H1 (cell line): ENCODE data around the gene NRXN2. TPM values are rescaled to one million over a fixed set of nuclear protein-coding genes. Genes with fewer than 3 reads are reported as not detected.
A peak's percentile ranks its signal among the peaks of the same experiment; 100 is the strongest.

Experiments used
- CTCF ChIA-PET: fragments of 300-600 bp; sonication (Branson Sonifier 250); formaldehyde crosslinking; loops from one replicate; lab custom pipeline; 2021; ENCODE audit not compliant: partially characterized antibody; lab: Charles Lee
- POLR2A ChIA-PET: fragments of 300-600 bp; sonication (Branson Sonifier 250); formaldehyde crosslinking; loops from one replicate; lab custom pipeline; 2021; ENCODE audit warnings: inconsistent platforms; ENCODE audit not compliant: partially characterized antibody; lab: Charles Lee
- DNase-seq, 2 experiments: peaks; one replicate each; pipeline versions ENCODE4 v3.0.0 to v3.0.0-alpha.2; 2010 to 2022; ENCODE audit warnings: low spot score in 2 of 2, low read depth in 1 of 2, mixed read lengths in 1 of 2
- FAIRE-seq: peaks from 2 replicates; lab custom pipeline; 2011; peaks lifted over from hg19 to GRCh38; lab: Jason Lieb, UNC
- H2AFZ ChIP-seq: 2 replicates; pipeline ENCODE4 v1.8.1; 2012; ENCODE audit warnings: low read length, inconsistent platforms
- H2AK5ac ChIP-seq: 2 replicates; pipeline ENCODE4 v1.6.1; 2013; ENCODE audit warnings: low read depth, low read length
- H2BK120ac ChIP-seq: replicated peaks from 2 replicates; pipeline ENCODE3; 2013; ENCODE audit warnings: low read depth, low read length, inconsistent platforms
- H2BK12ac ChIP-seq: 2 replicates; pipeline ENCODE4 v1.6.1; 2013; ENCODE audit warnings: low read depth, low read length
- H2BK15ac ChIP-seq: 2 replicates; pipeline ENCODE4 v1.6.1; 2013; ENCODE audit warnings: low read length
- H2BK20ac ChIP-seq: 2 replicates; pipeline ENCODE4 v1.6.1; 2013; ENCODE audit warnings: low read length
- H2BK5ac ChIP-seq: 2 replicates; pipeline ENCODE4 v1.6.1; 2013; ENCODE audit warnings: low read depth, low read length
- H3K14ac ChIP-seq: 2 replicates; pipeline ENCODE4 v1.6.1; 2013; ENCODE audit warnings: inconsistent platforms; ENCODE audit not compliant: insufficient read length
- H3K18ac ChIP-seq: 2 replicates; pipeline ENCODE4 v1.6.1; 2013; ENCODE audit warnings: low read length; ENCODE audit errors: extremely low read depth
- H3K23ac ChIP-seq: 2 replicates; pipeline ENCODE4 v1.6.1; 2013; ENCODE audit warnings: inconsistent platforms; ENCODE audit not compliant: insufficient read length
- H3K23me2 ChIP-seq: 2 replicates; pipeline ENCODE4 v1.6.1; 2013; ENCODE audit warnings: low read depth, low read length
- H3K27ac ChIP-seq: 2 replicates; pipeline ENCODE4 v1.6.1; 2011; ENCODE audit warnings: low read depth, low read length, inconsistent platforms
- H3K27me3 ChIP-seq, 4 experiments: replicated peaks in 1 of 4; 1 replicate in 1 of 4; 2 replicates in 3 of 4; pipeline versions ENCODE4 v1.6.1 to v1.8.1; 2011 to 2013; ENCODE audit warnings: low read length in 3 of 4, mild to moderate bottlenecking in 3 of 4, inconsistent platforms in 2 of 4, mixed read lengths in 2 of 4, moderate library complexity in 1 of 4; ENCODE audit not compliant: control insufficient read depth in 3 of 4, insufficient read depth in 3 of 4; ENCODE audit errors: extremely low read depth in 1 of 4
- H3K36me3 ChIP-seq, 4 experiments: 2 replicates each; pipeline versions ENCODE4 v1.6.1 to v1.8.1; 2011 to 2013; ENCODE audit warnings: mild to moderate bottlenecking in 4 of 4, low read length in 3 of 4, moderate library complexity in 2 of 4, control low read depth in 1 of 4, inconsistent platforms in 1 of 4; ENCODE audit not compliant: insufficient read depth in 4 of 4, control insufficient read depth in 2 of 4
- H3K4ac ChIP-seq: replicated peaks from 2 replicates; pipeline ENCODE3; 2013; ENCODE audit warnings: low read length, low read depth, mixed read lengths, inconsistent platforms; ENCODE audit not compliant: insufficient read length
- H3K4me1 ChIP-seq, 4 experiments: replicated peaks in 1 of 4; 1 replicate in 1 of 4; 2 replicates in 3 of 4; pipeline versions ENCODE4 v1.6.1 to v1.8.1; 2011 to 2013; ENCODE audit warnings: low read length in 3 of 4, inconsistent platforms in 2 of 4, mixed read lengths in 1 of 4; ENCODE audit not compliant: insufficient read depth in 4 of 4, control insufficient read depth in 3 of 4
- H3K4me2 ChIP-seq, 2 experiments: 2 replicates each; pipeline versions ENCODE4 v1.6.1 to v1.8.1; 2011 to 2013; ENCODE audit warnings: low read depth in 2 of 2, low read length in 2 of 2, control low read depth in 1 of 2, inconsistent platforms in 1 of 2, mild to moderate bottlenecking in 1 of 2; ENCODE audit not compliant: insufficient read depth in 1 of 2
- H3K4me3 ChIP-seq, 4 experiments: fragments of 200-600, 300-600 bp in 1 of 4; sonication (generic), shearing (Covaris generic), sonication (Bioruptor Twin) in 1 of 4; 2 replicates each; pipeline versions ENCODE4 v1.5.1 to v1.8.1; 2011 to 2016; ENCODE audit warnings: low read length in 4 of 4, low read depth in 3 of 4, control low read depth in 2 of 4, inconsistent platforms in 2 of 4, mild to moderate bottlenecking in 2 of 4, mixed read lengths in 1 of 4, moderate library complexity in 1 of 4; ENCODE audit not compliant: insufficient read depth in 2 of 4; ENCODE audit errors: extremely low read depth in 1 of 4
- H3K56ac ChIP-seq: replicated peaks from 2 replicates; pipeline ENCODE3; 2013; ENCODE audit warnings: low read depth, mild to moderate bottlenecking, mixed read lengths, low read length, inconsistent platforms; ENCODE audit not compliant: insufficient read length
- H3K79me1 ChIP-seq: 2 replicates; pipeline ENCODE4 v1.6.1; 2013; ENCODE audit warnings: low read depth, low read length, control low read depth
- H3K79me2 ChIP-seq, 2 experiments: 2 replicates each; pipeline versions ENCODE4 v1.6.1 to v1.8.1; 2012 to 2013; ENCODE audit warnings: low read length in 2 of 2, mild to moderate bottlenecking in 2 of 2, inconsistent platforms in 1 of 2; ENCODE audit not compliant: insufficient read depth in 2 of 2, control insufficient read depth in 1 of 2
- H3K9ac ChIP-seq, 4 experiments: replicated peaks in 1 of 4; 1 replicate in 1 of 4; 2 replicates in 3 of 4; pipeline versions ENCODE4 v1.6.1 to v1.8.1; 2011 to 2013; ENCODE audit warnings: low read depth in 3 of 4, low read length in 3 of 4, control low read depth in 2 of 4, mild to moderate bottlenecking in 2 of 4, moderate library complexity in 2 of 4, inconsistent platforms in 1 of 4; ENCODE audit errors: extremely low read depth in 1 of 4
- H3K9me3 ChIP-seq, 2 experiments: 2 replicates each; pipeline versions ENCODE4 v1.6.1 to v1.8.1; 2012 to 2013; ENCODE audit warnings: mild to moderate bottlenecking in 2 of 2, moderate library complexity in 2 of 2, control low read depth in 1 of 2, inconsistent platforms in 1 of 2, low read depth in 1 of 2, low read length in 1 of 2, mixed read lengths in 1 of 2; ENCODE audit not compliant: insufficient read depth in 2 of 2
- H4K20me1 ChIP-seq, 2 experiments: replicated peaks in 1 of 2; 2 replicates each; pipeline versions ENCODE3 to v1.8.1; 2011 to 2013; ENCODE audit warnings: inconsistent platforms in 2 of 2, low read length in 2 of 2, mild to moderate bottlenecking in 1 of 2; ENCODE audit not compliant: insufficient read depth in 2 of 2, control insufficient read depth in 1 of 2
- H4K5ac ChIP-seq: 2 replicates; pipeline ENCODE4 v1.6.1; 2013; ENCODE audit warnings: low read length, low read depth, mixed read lengths, inconsistent platforms; ENCODE audit not compliant: insufficient read length
- H4K8ac ChIP-seq: 2 replicates; pipeline ENCODE4 v1.8.0; 2013; ENCODE audit warnings: mild to moderate bottlenecking, moderate library complexity, low read length, inconsistent platforms; ENCODE audit not compliant: insufficient read depth; ENCODE audit errors: extremely low read depth
- H4K91ac ChIP-seq: replicated peaks from 2 replicates; pipeline ENCODE3; 2013; ENCODE audit warnings: low read length, mixed read lengths, inconsistent platforms; ENCODE audit not compliant: insufficient read length
- CTBP2 ChIP-seq: IDR thresholded peaks from 2 replicates; pipeline ENCODE4 v1.7.0; 2011; ENCODE audit warnings: borderline replicate concordance, mild to moderate bottlenecking, moderate library complexity, mixed read lengths, low read length; ENCODE audit not compliant: insufficient read depth, insufficient read length
- EGR1 ChIP-seq: IDR thresholded peaks from 2 replicates; pipeline ENCODE4 v1.6.1; 2011; ENCODE audit warnings: low read depth, low read length, borderline replicate concordance
- HDAC2 ChIP-seq, 2 experiments: fragments of 300-600 bp in 1 of 2; sonication (generic) in 1 of 2; IDR thresholded peaks; 2 replicates each; pipeline ENCODE4 v1.6.1; 2011 to 2012; ENCODE audit warnings: low read depth in 2 of 2, low read length in 2 of 2, mild to moderate bottlenecking in 2 of 2, moderate library complexity in 2 of 2, borderline replicate concordance in 1 of 2, inconsistent platforms in 1 of 2
- KDM4A ChIP-seq: IDR thresholded peaks from one replicate; pipeline ENCODE4 v1.7.1; 2012; ENCODE audit warnings: low read depth, mild to moderate bottlenecking, moderate library complexity, low read length, inconsistent platforms; ENCODE audit not compliant: severe bottlenecking
- MAFK ChIP-seq: IDR thresholded peaks from 2 replicates; pipeline ENCODE4 v1.6.1; 2012; ENCODE audit warnings: low read depth, mild to moderate bottlenecking, improper control_type of control experiment, low read length
- POU5F1 ChIP-seq: IDR thresholded peaks from 2 replicates; pipeline ENCODE4 v1.6.1; 2011; ENCODE audit warnings: low read depth, mild to moderate bottlenecking, low read length, moderate library complexity
- RBBP5 ChIP-seq: IDR thresholded peaks from 2 replicates; pipeline ENCODE4 v1.7.1; 2012; ENCODE audit warnings: low read depth, mild to moderate bottlenecking, inconsistent platforms, low read length, moderate library complexity, borderline replicate concordance
- RXRA ChIP-seq: IDR thresholded peaks from 2 replicates; pipeline ENCODE4 v1.6.1; 2011; ENCODE audit warnings: low read depth, mild to moderate bottlenecking, low read length, moderate library complexity; ENCODE audit not compliant: insufficient read depth
- TCF12 ChIP-seq: IDR thresholded peaks from 2 replicates; pipeline ENCODE4 v1.6.1; 2011; ENCODE audit warnings: low read depth, mild to moderate bottlenecking, low read length
- WGBS, 2 experiments: shearing (Covaris generic) in 1 of 2; methylation state at CpG; one replicate each; pipeline versions ENCODE4 v1.1.6 to v1.1.7; 2013 to 2015; ENCODE audit warnings: low lambda C conversion rate in 2 of 2, mixed read lengths in 2 of 2, inconsistent platforms in 1 of 2, low coverage in 1 of 2, missing lambda C conversion rate in 1 of 2; ENCODE audit not compliant: insufficient replicate concordance in 2 of 2, insufficient coverage in 1 of 2, insufficient read length in 1 of 2; ENCODE audit errors: extremely low coverage in 1 of 2, missing lambda C conversion rate in 1 of 2; 5-methylcytosine and 5-hydroxymethylcytosine counted together
- polyA plus RNA-seq, 7 experiments: library from polyadenylated mRNA; depleted of rRNA in 3 of 7; stranded (reverse) in 5 of 7; unstranded in 2 of 7; fragments of >200 nt in 5 of 7; fragments of 200-250 nt in 2 of 7; gene quantifications; 1 replicate in 5 of 7; 2 replicates in 1 of 7; 4 replicates in 1 of 7; pipeline versions ENCODE4 v1.2.1 to v1.2.3, GENCODE V29; 2011 to 2013; ENCODE audit warnings: missing spikeins in 2 of 7, mixed read lengths in 2 of 7
- total RNA-seq: library from RNA; stranded (reverse); fragmentation: NEBNext Ultra II Directional; extraction: Animal tissue kit (Norgen Biotek cat#: 25700); gene quantifications from 2 replicates; pipeline ENCODE4 v1.2.1, GENCODE V29; 2021

Gene NRXN2
- total and polyA plus RNA-seq, 2 of the 8 experiments (the other 6 are each of a cell fraction or from before 2014, with no cell fraction given): 1.3 to 11.5 TPM

GRCh38 chr11:64583296-64584262 lies 139.4 kb downstream of the NRXN2 start:
- no peak overlapping the region for H4K91ac ChIP-seq
- H3K23me2 ChIP-seq: peaks cover 6% of the 10 kb centered on the region; the same call in 1 of the 2 replicates
- no peak overlapping the region for H3K56ac ChIP-seq
- no peaks in the 10 kb centered on the region for H3K79me1 ChIP-seq
- no peak overlapping the region for H4K5ac ChIP-seq
- FAIRE-seq (no peak), DNase-seq (no peak)
- POLR2A ChIA-PET: interaction anchor here (1.3 kb wide), 1 partner anchor 18 kb away, joined by 3 read pairs; no protein-coding TSS in a partner anchor
- no peaks in the 10 kb centered on the region; a peak in 2 of 7 replicates for H3K27me3 ChIP-seq
- H2BK5ac ChIP-seq: no peak overlapping the region
- CTCF ChIA-PET: interaction anchor here (0.6 to 3.7 kb wide), 9 partner anchors 10 to 474 kb away, joined by 3 to 13 read pairs (median 4); no protein-coding TSS in a partner anchor
- no peaks in the 10 kb centered on the region for H3K4me1 ChIP-seq
- 87% methylated on average over 27 of the region's 28 CpGs; no CpG with 5 or more reads in 1 of the 2 experiments for WGBS, 2 experiments
- H3K4me3 ChIP-seq: no peak overlapping the region
- no peak overlapping the region for H3K27ac ChIP-seq
- H3K9ac ChIP-seq: no peak overlapping the region
- H4K20me1 ChIP-seq: peaks cover 0 to 3% of the 10 kb centered on the region in 2 experiments
- H3K4ac ChIP-seq: peak overlapping the region; percentile 44
- H3K23ac ChIP-seq: no peak overlapping the region
- H3K18ac ChIP-seq: no peak overlapping the region; the same call in 1 of the 2 replicates
- H3K36me3 ChIP-seq: no peaks in the 10 kb centered on the region
- H2AK5ac ChIP-seq: no peak overlapping the region
- H2BK120ac ChIP-seq: no peak overlapping the region
- H3K9me3 ChIP-seq: 0 out of 4 replicates have a peak, but pooled peaks cover 0 to 2% of the 10 kb centered on the region in 2 experiments
- no peak overlapping the region for H2BK15ac ChIP-seq
- no peak overlapping the region for H2BK12ac ChIP-seq
- H4K8ac ChIP-seq: peak overlapping the region; percentile 42; the same call in 1 of the 2 replicates
- H2BK20ac ChIP-seq: peak overlapping the region; percentile 18; the same call in 1 of the 2 replicates
- H3K14ac ChIP-seq: no peak overlapping the region
- H3K79me2 ChIP-seq: no peaks in the 10 kb centered on the region
- H2AFZ ChIP-seq: no peak overlapping the region
- H3K4me2 ChIP-seq: no peak overlapping the region
- TF ChIP-seq HDAC2 (IDR thresholded peaks at IDR 0.05; ENCODE audit: borderline replicate concordance in 1 of 2, low read depth in 2 of 2, low read length in 2 of 2) (no peak), RXRA (no peak), RBBP5 (no peak), EGR1 (no peak), TCF12 (no peak), CTBP2 (no peak), MAFK (no peak), POU5F1 (no peak), KDM4A (no peak)
